ENCODE data around the gene SERF2.

Gene SERF2

GRCh38 chr15:43776101-43776717, 15.9 kb upstream of the SERF2 start:
- peak overlapping the region; percentile 66 for H3K4me3 ChIP-seq (ENCODE audit: low read depth, low read length)
- no peak for DNase-seq (ENCODE audit: low read depth)
- TF ChIP-seq CTCF (conservative IDR thresholded peaks at IDR 0.05; ENCODE audit: low read depth, low read length), result no peak

- no peak for TF ChIP-seq CTCF (conservative IDR thresholded peaks at IDR 0.05; ENCODE audit: low read depth, low read length)
- peak within 1 kb of the TSS; percentile 66 for H3K4me3 ChIP-seq (ENCODE audit: low read depth, low read length)
- peak; percentile 52 for DNase-seq (ENCODE audit: low read depth)
These were observed 15.3 kb upstream of the SERF2 start, which contains the start of gene ELL3 for GRCh38 chr15:43776718-43777266. ELL3 (minus strand) TSS chr15:43776966; CDS start chr15:43776901, 65 bp downstream.

GRCh38 chr15:43777267-43777914, 14.7 kb upstream of the SERF2 start:
- DNase-seq (ENCODE audit: low read depth), result peak; percentile 70
- H3K4me3 ChIP-seq (ENCODE audit: low read depth, low read length), result peak overlapping the region; percentile 66
- TF ChIP-seq CTCF (conservative IDR thresholded peaks at IDR 0.05; ENCODE audit: low read depth, low read length), result peak; percentile 84

- no peak overlapping the region for H3K4me3 ChIP-seq (ENCODE audit: low read depth, low read length)
- DNase-seq (ENCODE audit: low read depth), result no peak
- no peak for TF ChIP-seq CTCF (conservative IDR thresholded peaks at IDR 0.05; ENCODE audit: low read depth, low read length)
These were observed 13.1 kb upstream of the SERF2 start for GRCh38 chr15:43779016-43779415.

GRCh38 chr15:43789409-43789808, 2.7 kb upstream of the SERF2 start:
- DNase-seq (ENCODE audit: low read depth), result no peak
- TF ChIP-seq CTCF (conservative IDR thresholded peaks at IDR 0.05; ENCODE audit: low read depth, low read length), result no peak
- no peak overlapping the region for H3K4me3 ChIP-seq (ENCODE audit: low read depth, low read length)

GRCh38 chr15:43792761-43793476, 799 bp downstream of the SERF2 start:
- DNase-seq (ENCODE audit: low read depth), result peak; percentile 51
- TF ChIP-seq CTCF (conservative IDR thresholded peaks at IDR 0.05; ENCODE audit: low read depth, low read length), result peak; percentile 40
- H3K4me3 ChIP-seq (ENCODE audit: low read depth, low read length), result peak overlapping the region; percentile 99

All from choroid plexus epithelial cell (primary cell).